GM19043 (cell line): ENCODE measurements around the gene ZDHHC11.
A peak's percentile ranks its signal among the peaks of the same experiment; 100 is the strongest.
"Not testable (repeated sequence)": the region's sequence is repeated elsewhere in the genome, so short reads cannot be mapped to it uniquely, and the experiment has no call there.

Source experiments
- ATAC-seq: cut with Tn5 transposase; IDR thresholded peaks from one replicate; pipeline ENCODE4 v1.9.1; 2021; ENCODE audit warnings: low read depth; ENCODE audit not compliant: unreplicated experiment

The ZDHHC11 gene

DNA sequence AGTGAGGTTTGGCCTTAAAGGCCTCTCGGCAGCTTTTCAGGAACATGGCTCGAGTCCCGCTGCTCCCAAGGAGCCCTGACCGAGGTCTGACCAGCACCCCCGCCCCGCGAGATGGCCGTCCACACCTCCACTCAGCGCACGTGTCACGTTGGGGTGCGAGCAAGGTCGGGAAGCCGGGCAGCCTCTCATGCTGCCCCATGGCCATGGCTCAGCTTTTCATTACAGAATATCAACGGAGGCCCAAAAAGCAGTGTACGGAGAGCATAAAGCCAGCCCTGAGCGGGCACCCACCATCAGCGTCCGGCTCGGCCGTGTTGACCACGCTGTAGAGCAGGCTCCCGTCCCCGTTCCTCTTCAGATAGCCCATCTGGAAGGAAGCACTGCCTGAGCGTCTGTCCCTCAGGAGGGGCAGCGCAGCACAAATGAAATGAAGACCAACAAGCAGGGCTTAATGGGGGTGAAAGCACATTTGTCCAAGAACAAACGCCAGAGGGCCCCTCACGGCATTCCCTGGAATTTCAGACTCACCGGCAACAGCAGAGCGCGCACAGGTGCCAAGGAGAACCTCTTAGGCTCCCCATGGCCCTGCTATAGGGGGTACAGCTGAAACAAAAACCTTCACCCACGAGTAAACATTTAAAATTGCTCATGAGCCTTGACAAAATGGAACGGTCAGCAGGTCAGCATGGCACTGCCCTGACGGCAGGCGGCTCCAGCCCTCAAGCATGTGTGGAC, 30.2 kb upstream of the ZDHHC11 start:
- no peak for ATAC-seq

DNA sequence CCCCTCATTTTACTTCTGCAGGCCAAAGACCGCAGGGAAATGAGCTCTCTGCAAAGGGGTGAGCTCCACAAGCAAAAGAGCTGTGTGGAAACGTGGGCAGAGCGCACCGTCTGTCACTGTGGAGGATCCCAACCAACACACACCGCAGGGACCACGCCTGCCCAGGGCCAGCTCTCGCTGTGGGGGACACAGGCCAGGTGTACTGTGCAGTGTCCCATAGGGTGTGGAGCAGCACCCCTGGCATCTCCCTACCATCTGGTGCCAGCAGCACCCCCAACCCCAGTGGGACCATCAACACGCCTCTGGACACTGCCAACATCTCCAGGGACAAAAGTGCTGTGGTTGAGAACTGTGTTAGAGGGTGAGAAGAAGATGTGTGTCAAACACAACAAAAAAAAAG, 27.9 kb upstream of the ZDHHC11 start:
- ATAC-seq = not testable (repeated sequence)

DNA sequence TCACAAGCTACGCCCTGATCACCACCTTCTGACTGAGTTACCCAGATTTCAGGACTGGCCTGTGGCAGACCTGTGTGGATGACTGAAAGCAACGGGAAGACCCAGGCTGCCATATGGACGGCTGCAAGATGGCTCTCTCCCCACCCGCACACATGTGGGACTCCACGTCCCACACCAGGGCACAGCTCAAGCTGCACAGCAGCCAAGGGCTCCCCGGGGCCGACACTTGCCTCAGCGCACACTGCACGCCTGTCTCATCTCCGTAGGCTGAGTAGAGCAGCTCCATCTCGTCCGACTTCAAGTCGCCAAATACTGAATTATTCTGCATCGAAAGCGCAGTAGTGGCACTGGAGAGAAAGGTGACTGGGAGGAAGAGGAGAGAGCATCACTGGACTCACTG, 27.3 kb upstream of the ZDHHC11 start:
- no peak for ATAC-seq

DNA sequence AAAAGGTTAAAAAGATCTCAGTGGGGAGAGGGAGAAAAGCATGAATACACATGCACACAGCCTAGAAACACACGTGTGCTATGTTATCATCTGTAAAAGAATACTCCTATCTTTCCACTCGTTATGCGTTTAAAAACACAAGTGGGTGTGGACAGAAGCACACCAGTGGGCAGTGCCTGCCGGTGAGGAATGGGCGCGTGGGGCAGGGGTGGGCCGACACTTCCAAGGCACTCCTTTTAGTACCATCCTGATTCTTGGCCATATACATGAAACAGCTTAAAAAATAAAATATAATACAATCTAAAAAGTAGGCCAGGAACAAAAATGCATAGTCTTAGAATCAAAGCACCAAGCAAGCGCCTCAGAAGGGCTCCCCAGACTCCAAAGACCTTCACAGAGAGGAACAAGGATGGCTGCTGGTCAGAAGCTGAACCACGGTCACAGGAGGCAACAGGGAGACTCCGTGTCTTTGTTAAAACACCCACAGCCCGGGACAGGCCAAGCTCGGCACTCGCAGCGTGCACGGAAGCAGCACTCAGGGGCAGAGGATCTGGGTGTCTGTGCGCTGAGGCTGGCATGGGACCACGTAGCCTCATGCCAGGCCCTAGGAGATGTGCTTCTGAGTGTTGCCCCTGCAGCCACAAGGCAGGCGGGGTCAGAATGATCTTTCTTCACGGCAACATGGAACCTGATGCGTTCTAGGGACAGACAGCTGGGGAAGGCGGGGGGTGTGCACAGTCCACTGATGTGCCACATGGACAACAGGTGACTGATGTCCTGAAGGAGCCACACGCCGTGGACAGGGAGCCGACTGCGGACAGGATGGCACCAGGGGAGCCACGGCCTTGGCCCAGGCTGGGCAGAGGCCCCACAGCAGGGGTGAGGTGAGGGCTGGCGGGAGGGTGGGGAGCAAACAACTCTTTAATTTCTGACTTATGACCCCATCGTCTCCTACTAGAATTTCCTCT, 25.9 kb upstream of the ZDHHC11 start:
- no peak for ATAC-seq

DNA sequence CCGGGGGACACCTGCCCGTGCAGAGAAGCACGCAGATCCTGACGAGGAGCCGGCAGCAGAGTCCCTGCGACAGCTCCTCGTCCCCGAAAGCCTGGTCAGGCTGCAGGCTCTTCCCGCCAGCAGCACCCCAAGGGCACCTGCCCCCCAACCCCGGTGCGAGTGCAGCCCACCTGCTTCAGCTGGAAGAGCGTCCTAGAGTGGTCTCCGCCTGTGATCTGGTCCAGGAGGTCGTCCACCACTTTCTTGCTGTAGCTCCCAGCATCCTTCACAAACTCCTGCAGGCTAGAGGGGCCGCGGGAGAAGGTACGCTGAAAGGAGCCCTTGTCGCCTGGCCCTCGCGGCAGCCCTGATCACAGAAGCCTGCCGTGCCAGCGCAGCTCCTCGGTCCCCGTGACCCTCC, 25.1 kb upstream of the ZDHHC11 start:
- no peak for ATAC-seq

GRCh38 chr5:873328-873727, 22.5 kb upstream of the ZDHHC11 start:
- peak; percentile 55 for ATAC-seq

DNA sequence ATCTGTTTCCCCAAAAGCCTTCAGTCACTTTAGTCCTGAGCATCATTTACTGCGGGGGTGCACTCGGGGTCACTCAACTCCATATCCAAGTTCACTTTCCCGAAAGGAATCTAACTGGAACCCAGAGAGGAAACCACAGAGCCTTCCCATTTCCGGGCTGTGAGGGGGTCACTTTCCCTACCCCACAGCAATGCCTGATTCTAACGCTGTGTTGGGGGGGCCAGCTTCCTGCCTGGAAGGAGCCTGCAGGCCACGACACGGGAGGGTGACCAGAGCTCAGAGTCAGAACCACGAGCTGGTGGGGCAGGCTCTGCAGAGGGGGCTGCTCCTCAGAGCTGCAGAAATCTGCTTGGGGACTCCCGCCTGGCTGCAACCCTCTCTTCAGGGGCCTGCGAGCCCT, 21.5 kb upstream of the ZDHHC11 start:
- ATAC-seq = no peak

- ATAC-seq = no peak
Observed at GRCh38 chr5:871596-872298, 21.0 kb upstream of the ZDHHC11 start.

DNA sequence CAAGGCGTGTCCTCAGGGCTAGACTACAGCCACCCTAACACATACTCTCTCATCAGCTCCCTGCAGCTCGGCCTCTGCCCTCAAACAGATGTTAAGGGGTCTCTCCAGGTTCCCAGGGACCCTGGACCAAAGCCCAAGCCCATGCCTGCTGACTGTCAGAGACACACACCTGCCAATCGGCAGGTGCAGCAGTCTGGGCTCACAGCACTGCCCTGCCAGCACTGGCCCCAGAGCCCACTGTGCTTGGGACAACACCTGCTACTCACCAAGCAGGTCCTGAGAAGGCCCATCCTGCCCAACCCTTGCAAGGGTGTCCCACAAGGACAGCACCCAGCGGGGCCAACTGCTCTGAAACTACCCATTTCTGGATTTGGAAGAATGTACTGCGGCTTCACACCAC, 20.2 kb upstream of the ZDHHC11 start:
- no peak for ATAC-seq

DNA sequence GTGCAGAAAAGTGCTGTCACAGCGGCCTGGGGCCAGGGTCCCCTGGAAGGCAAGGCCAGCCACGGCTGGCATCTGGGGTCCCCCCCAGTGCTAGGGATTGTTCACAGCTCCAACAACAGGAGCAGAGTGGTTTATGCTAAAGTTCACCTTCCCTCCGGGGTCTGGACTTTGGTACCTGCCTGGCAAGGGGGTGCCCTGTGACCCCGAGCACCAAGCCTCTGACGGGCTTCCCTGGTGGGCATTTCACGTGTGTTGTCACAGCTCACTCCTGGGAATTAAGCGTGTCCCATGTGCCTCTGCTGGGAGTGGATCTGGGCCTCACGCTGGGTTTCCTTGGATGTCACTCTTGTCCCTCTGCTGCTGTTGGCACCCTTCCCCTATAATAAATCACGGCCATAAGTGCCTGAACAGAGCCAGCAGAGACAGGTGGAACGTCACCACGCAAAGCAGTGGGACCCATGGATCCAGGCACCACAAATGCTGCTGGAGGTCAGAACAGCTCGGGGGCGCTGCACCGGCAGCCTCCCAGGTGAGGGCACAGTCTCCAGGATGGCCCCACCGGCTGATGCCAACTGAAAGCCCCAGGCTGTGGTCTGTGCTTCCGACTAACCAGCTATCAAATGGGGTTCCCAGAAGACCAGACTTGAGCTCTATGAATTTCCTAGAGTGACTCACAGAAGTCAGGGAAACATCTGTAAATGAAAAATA, 17.8 kb upstream of the ZDHHC11 start:
- no peak for ATAC-seq

- no peak for ATAC-seq
Observed at GRCh38 chr5:867300-867870, 16.6 kb upstream of the ZDHHC11 start.

DNA sequence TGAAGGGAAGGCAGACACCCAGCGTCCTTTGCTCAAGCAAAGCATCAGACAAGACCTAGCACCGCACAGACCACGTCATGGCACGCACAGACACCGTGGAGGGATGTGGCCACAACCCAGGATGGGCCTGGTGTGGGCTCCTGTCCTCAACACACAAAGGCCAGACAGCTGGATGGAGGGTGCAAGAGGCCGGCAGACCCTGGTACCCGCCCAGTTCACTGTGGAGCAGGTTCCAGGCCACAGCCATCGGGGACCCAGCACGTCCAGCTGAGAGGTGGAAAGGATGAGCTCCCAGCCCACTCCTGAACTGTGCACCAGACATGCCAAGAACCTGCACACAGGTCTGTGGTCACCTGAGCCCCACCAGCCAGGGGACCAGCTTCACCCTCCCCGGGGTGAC, 15.0 kb upstream of the ZDHHC11 start:
- no peak for ATAC-seq

DNA sequence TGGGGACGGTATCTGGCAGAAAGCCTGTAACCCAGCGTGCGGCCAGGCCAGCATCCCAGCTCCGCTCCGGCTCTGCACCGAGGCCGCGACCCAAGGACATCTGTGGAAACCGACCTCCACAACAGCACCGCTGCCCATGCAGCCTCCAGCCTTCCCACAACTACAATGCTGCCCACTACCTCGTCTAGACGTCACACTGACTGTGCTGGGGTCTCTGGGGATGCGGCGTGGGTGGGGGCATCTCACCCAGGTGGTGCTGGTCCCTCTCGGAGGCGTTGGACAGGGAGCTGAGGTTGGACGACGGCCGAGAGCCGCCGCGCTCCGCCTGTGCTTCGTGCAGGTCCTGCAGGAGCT, 14.4 kb upstream of the ZDHHC11 start:
- no peak for ATAC-seq

GRCh38 chr5:864492-865167, 13.8 kb upstream of the ZDHHC11 start:
- no peak for ATAC-seq

DNA sequence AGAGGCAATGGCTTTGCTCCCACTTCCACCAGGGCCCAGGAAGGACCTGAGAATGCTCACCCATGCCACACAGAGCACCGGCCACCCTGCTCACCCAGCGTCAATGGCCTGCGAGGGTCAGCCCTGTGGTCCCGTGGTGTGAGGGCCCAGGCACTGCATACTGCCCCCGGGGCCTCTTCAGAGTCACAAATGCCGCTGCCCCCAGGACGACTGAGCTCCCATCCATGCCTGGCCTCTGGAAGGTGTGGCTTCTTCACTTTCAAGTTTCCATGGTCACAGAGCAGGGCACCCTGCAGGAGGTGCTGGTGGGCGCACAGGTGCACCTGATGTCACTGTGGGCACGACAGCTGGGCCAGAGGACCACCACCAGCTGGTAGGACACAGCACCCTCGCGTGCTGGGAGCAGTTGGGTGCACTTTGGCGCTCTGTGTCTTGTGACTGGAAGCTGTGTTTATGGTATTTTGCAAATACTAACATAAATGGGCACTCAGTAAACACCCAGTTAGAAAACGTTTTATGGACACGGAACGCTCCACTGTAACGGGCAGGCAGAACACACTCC, 12.5 kb upstream of the ZDHHC11 start:
- no peak for ATAC-seq

DNA sequence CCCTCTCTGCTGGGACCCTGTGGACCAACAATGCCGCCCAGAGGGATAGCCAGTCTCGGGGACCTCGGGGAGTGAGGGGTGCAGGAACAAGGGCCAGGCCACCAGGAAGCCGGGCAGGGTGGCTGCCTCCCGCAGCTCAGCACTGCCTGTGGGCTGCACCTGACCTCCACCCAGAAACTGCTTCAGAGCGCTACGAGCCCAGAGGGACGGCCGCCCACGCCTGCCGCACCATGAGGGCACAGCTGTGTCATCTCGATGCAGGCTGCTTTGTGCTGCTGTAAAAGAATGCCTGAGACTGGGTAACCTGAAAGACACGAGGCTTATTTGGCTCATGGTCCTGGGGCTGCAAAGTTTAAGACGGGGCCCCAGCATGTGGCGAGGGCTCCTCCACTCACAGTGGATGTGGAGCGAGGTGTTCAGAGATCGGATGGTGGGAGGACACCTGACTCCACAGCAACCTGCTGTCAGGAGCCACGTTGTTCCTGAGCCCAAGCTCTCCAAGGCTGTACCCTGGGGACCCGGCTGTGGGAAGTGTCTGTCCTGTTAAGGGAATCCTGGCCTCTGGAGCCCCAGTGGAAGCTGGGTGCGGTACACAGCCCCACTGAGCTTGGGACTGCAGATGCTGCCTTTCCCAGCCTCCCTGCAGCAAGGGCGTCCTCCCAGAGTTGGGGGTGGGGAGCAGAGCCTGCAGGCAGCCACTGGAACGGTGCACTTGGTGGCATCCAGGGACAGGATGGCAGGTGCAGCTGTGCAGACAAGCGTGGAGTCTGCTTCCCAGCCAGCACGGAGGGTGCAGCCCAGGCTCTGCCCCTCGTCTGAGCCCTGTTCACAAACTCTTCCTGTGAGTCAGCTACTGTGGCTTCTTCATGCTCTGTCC, 11.8 kb upstream of the ZDHHC11 start:
- no peak for ATAC-seq

GRCh38 chr5:861442-862366, 10.9 kb upstream of the ZDHHC11 start:
- ATAC-seq = no peak
